HG03558 (cell line): ENCODE results near the gene GNAL.
"Not testable (repeated sequence)": the region's sequence is repeated elsewhere in the genome, so short reads cannot be mapped to it uniquely, and the experiment has no call there.

Source experiments
- ATAC-seq: cut with Tn5 transposase; IDR thresholded peaks from one replicate; pipeline ENCODE4 v1.9.1; 2021; ENCODE audit warnings: moderate number of reproducible peaks; ENCODE audit not compliant: unreplicated experiment; ENCODE audit errors: extremely low read depth

Gene GNAL

GRCh38 chr18:11668441-11669169 lies 20.5 kb upstream of the GNAL start:
- no peak for ATAC-seq

- no peak for ATAC-seq
Observed at GRCh38 chr18:11669271-11669947, 19.7 kb upstream of the GNAL start.

- no peak for ATAC-seq
Observed at GRCh38 chr18:11669948-11670275, 19.2 kb upstream of the GNAL start.

- ATAC-seq = no peak
Observed at GRCh38 chr18:11671156-11671555, 17.9 kb upstream of the GNAL start.

GRCh38 chr18:11672198-11672597 lies 16.9 kb upstream of the GNAL start:
- ATAC-seq = no peak

GRCh38 chr18:11672846-11673454 lies 16.1 kb upstream of the GNAL start:
- ATAC-seq = no peak

GRCh38 chr18:11673560-11673959 lies 15.5 kb upstream of the GNAL start:
- no peak for ATAC-seq

GRCh38 chr18:11674119-11674518 lies 14.9 kb upstream of the GNAL start:
- no peak for ATAC-seq

GRCh38 chr18:11676386-11676785 lies 12.7 kb upstream of the GNAL start:
- no peak for ATAC-seq

GRCh38 chr18:11676867-11677266 lies 12.2 kb upstream of the GNAL start:
- ATAC-seq = no peak

- ATAC-seq = no peak
Observed at GRCh38 chr18:11678211-11678610, 10.9 kb upstream of the GNAL start.

GRCh38 chr18:11689669-11690565 lies 853 bp downstream of the GNAL start:
- no peak for ATAC-seq

- not testable (repeated sequence) for ATAC-seq
Observed at GRCh38 chr18:11690660-11691059, 1.6 kb downstream of the GNAL start.

- no peak for ATAC-seq
Observed at GRCh38 chr18:11695736-11696135, 6.7 kb downstream of the GNAL start.

- no peak for ATAC-seq
Observed at GRCh38 chr18:11696451-11696850, 7.4 kb downstream of the GNAL start.

GRCh38 chr18:11700876-11701275 lies 11.8 kb downstream of the GNAL start:
- ATAC-seq = no peak

- ATAC-seq = no peak
Observed at GRCh38 chr18:11710578-11710977, 21.5 kb downstream of the GNAL start.

GRCh38 chr18:11713756-11714155 lies 24.7 kb downstream of the GNAL start:
- ATAC-seq = no peak

GRCh38 chr18:11714244-11714918 lies 25.3 kb downstream of the GNAL start:
- no peak for ATAC-seq

GRCh38 chr18:11716767-11717315 lies 27.8 kb downstream of the GNAL start:
- not testable (repeated sequence) for ATAC-seq
